ENCODE measurements around the gene SWT1. TPM values are rescaled to one million over a fixed set of nuclear protein-coding genes. Genes with fewer than 3 reads are reported as not detected.

Gene SWT1
- total and polyA plus RNA-seq, 2 of the 4 experiments (the other 2 are of a cell fraction) = 0.82 to 2.7 TPM

DNA sequence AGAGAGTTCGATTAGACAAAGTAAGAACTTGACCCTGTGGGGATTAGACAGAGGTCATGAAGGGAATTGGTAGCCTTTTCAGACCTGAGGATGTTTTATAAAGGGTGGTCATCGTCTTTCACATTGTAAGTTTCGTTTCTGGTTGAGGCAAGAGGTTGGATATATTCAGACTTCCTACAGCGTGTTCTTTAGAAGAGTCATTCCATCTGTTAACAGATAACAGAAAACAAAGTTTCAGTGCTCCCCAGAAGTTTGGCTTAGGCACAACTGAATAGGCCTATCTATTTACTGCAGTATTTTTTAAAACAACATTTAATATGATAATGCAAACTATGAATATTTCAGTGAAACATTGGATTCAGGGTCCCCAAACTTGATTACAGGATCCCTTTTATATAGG is 177.2 kb downstream of the SWT1 start:
- intact Hi-C loops (cut with micrococcal nuclease) = no loop called here
- Histone ChIP-seq H2BK15ac (ENCODE audit: low read depth, low read length) (no peak overlapping the region), H3K14ac (replicated peaks; ENCODE audit: low read depth, low read length) (no peak overlapping the region), H4K20me1 (ENCODE audit: insufficient read depth, low read length) (no peaks in the 10 kb centered on the region), H3K18ac (ENCODE audit: low read depth, low read length) (no peak overlapping the region), H3K4me2 (ENCODE audit: low read depth, low read length) (peak overlapping the region; percentile 87), H3K27me3 (ENCODE audit: control insufficient read depth, insufficient read depth, low read length) (no peaks in the 10 kb centered on the region; the same call in 1 of the 2 replicates), H3K4me3 (ENCODE audit: insufficient read depth, low read depth, low read length) (peak overlapping the region; percentile 18; the same call in 1 of the 2 replicates), H3K9me3 (ENCODE audit: control insufficient read depth, insufficient read depth, low read length) (no peaks in the 10 kb centered on the region), H2AFZ (replicated peaks; ENCODE audit: low read length, poor library complexity) (no peak overlapping the region), H4K91ac (ENCODE audit: insufficient read depth, low read depth, low read length) (no peak overlapping the region), H3K27ac (ENCODE audit: insufficient read depth, low read length) (no peak overlapping the region), H2AK5ac (ENCODE audit: low read depth, low read length) (no peak overlapping the region), H3K79me1 (ENCODE audit: low read depth in 1 of 2, low read length in 2 of 2) (no peaks in the 10 kb centered on the region), H4K8ac (ENCODE audit: low read depth in 2 of 2, low read length in 2 of 2) (no peak overlapping the region), H3K36me3 (ENCODE audit: control insufficient read depth, insufficient read depth, low read length) (no peaks in the 10 kb centered on the region), H3K9me1 (ENCODE audit: insufficient read depth, low read length) (no peaks in the 10 kb centered on the region), H2AK9ac (replicated peaks; ENCODE audit: low read depth, low read length, poor library complexity) (no peak overlapping the region), H3K9ac (ENCODE audit: low read depth, low read length) (no peak overlapping the region), H2BK20ac (ENCODE audit: low read depth, low read length) (no peak overlapping the region), H3K4ac (ENCODE audit: low read depth, low read length) (no peak overlapping the region), H4K5ac (ENCODE audit: low read depth, low read length) (no peak overlapping the region; the same call in 1 of the 2 replicates), H3K23ac (ENCODE audit: low read depth, low read length) (no peak overlapping the region), H3K56ac (ENCODE audit: extremely low read depth, insufficient read depth, low read length) (no peak overlapping the region), H2BK120ac (ENCODE audit: low read depth, low read length) (no peak overlapping the region), H3K4me1 (ENCODE audit: control insufficient read depth, insufficient read depth, low read length) (no peaks in the 10 kb centered on the region), H2BK5ac (ENCODE audit: low read depth, low read length, poor library complexity, severe bottlenecking) (no peak overlapping the region)
- ChIA-PET POLR2A (ENCODE audit: unreplicated experiment) (no interaction called here), CTCF (no interaction called here)
- ATAC-seq (ENCODE audit: low read depth) (no peak), DNase-seq (no peak)
- WGBS, 2 experiments (ENCODE audit: extremely low coverage in 2 of 2, insufficient read length in 1 of 2) = 67% methylated on average over 1 of the region's 4 CpGs; no CpG with 5 or more reads in 1 of the 2 experiments
- BruUV-seq (replicated peaks) = no TSS peak
- in situ Hi-C loops (cut with MboI; ENCODE audit: low sequenced_read_pairs) = no loop called here
- dilution Hi-C loops (cut with HindIII; ENCODE audit: low sequenced_read_pairs, unreplicated experiment) = no loop called here
- TF ChIP-seq RCOR1 (IDR thresholded peaks at IDR 0.05; ENCODE audit: insufficient replicate concordance, low read length) (no peak), NFE2L2 (IDR thresholded peaks at IDR 0.05; ENCODE audit: low read depth, low read length) (no peak), CHD1 (IDR thresholded peaks at IDR 0.05; ENCODE audit: low read depth, low read length) (no peak), BHLHE40 (IDR thresholded peaks at IDR 0.05; ENCODE audit: low read depth, low read length) (no peak), RFX5 (IDR thresholded peaks at IDR 0.05; ENCODE audit: low read depth, low read length) (no peak), POLR2A (IDR thresholded peaks at IDR 0.05; ENCODE audit: low read depth, low read length) (no peak), MAFK (IDR thresholded peaks at IDR 0.05; ENCODE audit: low read depth, low read length) (no peak), MXI1 (IDR thresholded peaks at IDR 0.05; ENCODE audit: borderline replicate concordance, low read depth, low read length) (no peak), MAZ (IDR thresholded peaks at IDR 0.05; ENCODE audit: borderline replicate concordance, low read depth, low read length) (no peak), SMC3 (IDR thresholded peaks at IDR 0.05; ENCODE audit: low read depth, low read length) (no peak), CEBPB (IDR thresholded peaks at IDR 0.05; ENCODE audit: low read depth, low read length) (no peak), RAD21 (IDR thresholded peaks at IDR 0.05; ENCODE audit: low read length) (no peak), FOS (IDR thresholded peaks at IDR 0.05; ENCODE audit: low read depth, low read length) (no peak)
- TF ChIP-seq, protein P1, sequence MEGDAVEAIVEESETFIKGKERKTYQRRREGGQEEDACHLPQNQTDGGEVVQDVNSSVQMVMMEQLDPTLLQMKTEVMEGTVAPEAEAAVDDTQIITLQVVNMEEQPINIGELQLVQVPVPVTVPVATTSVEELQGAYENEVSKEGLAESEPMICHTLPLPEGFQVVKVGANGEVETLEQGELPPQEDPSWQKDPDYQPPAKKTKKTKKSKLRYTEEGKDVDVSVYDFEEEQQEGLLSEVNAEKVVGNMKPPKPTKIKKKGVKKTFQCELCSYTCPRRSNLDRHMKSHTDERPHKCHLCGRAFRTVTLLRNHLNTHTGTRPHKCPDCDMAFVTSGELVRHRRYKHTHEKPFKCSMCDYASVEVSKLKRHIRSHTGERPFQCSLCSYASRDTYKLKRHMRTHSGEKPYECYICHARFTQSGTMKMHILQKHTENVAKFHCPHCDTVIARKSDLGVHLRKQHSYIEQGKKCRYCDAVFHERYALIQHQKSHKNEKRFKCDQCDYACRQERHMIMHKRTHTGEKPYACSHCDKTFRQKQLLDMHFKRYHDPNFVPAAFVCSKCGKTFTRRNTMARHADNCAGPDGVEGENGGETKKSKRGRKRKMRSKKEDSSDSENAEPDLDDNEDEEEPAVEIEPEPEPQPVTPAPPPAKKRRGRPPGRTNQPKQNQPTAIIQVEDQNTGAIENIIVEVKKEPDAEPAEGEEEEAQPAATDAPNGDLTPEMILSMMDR (conservative IDR thresholded peaks at IDR 0.05; ENCODE audit: low read depth, low read length) = no peak
- TF ChIP-seq, protein P2, sequence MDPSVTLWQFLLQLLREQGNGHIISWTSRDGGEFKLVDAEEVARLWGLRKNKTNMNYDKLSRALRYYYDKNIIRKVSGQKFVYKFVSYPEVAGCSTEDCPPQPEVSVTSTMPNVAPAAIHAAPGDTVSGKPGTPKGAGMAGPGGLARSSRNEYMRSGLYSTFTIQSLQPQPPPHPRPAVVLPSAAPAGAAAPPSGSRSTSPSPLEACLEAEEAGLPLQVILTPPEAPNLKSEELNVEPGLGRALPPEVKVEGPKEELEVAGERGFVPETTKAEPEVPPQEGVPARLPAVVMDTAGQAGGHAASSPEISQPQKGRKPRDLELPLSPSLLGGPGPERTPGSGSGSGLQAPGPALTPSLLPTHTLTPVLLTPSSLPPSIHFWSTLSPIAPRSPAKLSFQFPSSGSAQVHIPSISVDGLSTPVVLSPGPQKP (IDR thresholded peaks at IDR 0.05; ENCODE audit: borderline replicate concordance, low read depth, low read length) = no peak
- TF ChIP-seq, protein P3, sequence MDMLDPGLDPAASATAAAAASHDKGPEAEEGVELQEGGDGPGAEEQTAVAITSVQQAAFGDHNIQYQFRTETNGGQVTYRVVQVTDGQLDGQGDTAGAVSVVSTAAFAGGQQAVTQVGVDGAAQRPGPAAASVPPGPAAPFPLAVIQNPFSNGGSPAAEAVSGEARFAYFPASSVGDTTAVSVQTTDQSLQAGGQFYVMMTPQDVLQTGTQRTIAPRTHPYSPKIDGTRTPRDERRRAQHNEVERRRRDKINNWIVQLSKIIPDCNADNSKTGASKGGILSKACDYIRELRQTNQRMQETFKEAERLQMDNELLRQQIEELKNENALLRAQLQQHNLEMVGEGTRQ (IDR thresholded peaks at IDR 0.05; ENCODE audit: low read depth, low read length) = no peak

Measured in IMR-90 (cell line).